Mesenchymal stem cell (in vitro differentiated cells and primary cell): ENCODE measurements around the gene UNC5B.

Source experiments
- DNase-seq: peaks from one replicate; pipeline ENCODE4 v3.0.0-alpha.2; 2013
- H2AFZ ChIP-seq: one replicate; pipeline ENCODE4 v1.6.1; 2013; ENCODE audit warnings: low read depth, mild to moderate bottlenecking, control low read depth, inconsistent platforms, low read length, moderate library complexity
- H2AK5ac ChIP-seq: 2 replicates; pipeline ENCODE4 v1.6.1; 2013; ENCODE audit warnings: low read length, moderate library complexity, mild to moderate bottlenecking, inconsistent platforms; ENCODE audit not compliant: severe bottlenecking
- H2BK120ac ChIP-seq: one replicate; pipeline ENCODE4 v1.6.1; 2013; ENCODE audit warnings: low read depth, mild to moderate bottlenecking, inconsistent platforms, low read length, moderate library complexity
- H2BK12ac ChIP-seq, 2 experiments: one replicate each; pipeline ENCODE4 v1.6.1; 2013; ENCODE audit warnings: inconsistent platforms in 2 of 2, low read length in 2 of 2, mild to moderate bottlenecking in 2 of 2, moderate library complexity in 2 of 2, control low read depth in 1 of 2
- H2BK15ac ChIP-seq: one replicate; pipeline ENCODE4 v1.6.1; 2013; ENCODE audit warnings: mild to moderate bottlenecking, low read depth, inconsistent platforms; ENCODE audit not compliant: poor library complexity, severe bottlenecking
- H2BK5ac ChIP-seq: 2 replicates; pipeline ENCODE4 v1.6.1; 2013; ENCODE audit warnings: low read depth, mild to moderate bottlenecking, low read length, control low read depth, inconsistent platforms; ENCODE audit not compliant: poor library complexity, severe bottlenecking
- H3K14ac ChIP-seq, 2 experiments: one replicate each; pipeline ENCODE4 v1.6.1; 2013; ENCODE audit warnings: inconsistent platforms in 2 of 2, low read length in 2 of 2, control low read depth in 1 of 2, mild to moderate bottlenecking in 1 of 2, moderate library complexity in 1 of 2
- H3K18ac ChIP-seq, 2 experiments: one replicate each; pipeline ENCODE4 v1.6.1; 2013; ENCODE audit warnings: inconsistent platforms in 2 of 2, low read length in 2 of 2, control low read depth in 1 of 2, low read depth in 1 of 2, mild to moderate bottlenecking in 1 of 2
- H3K23ac ChIP-seq, 2 experiments: one replicate each; pipeline ENCODE4 v1.6.1; 2013; ENCODE audit warnings: inconsistent platforms in 2 of 2, low read length in 2 of 2, mild to moderate bottlenecking in 2 of 2, moderate library complexity in 2 of 2, control low read depth in 1 of 2
- H3K27ac ChIP-seq: 2 replicates; pipeline ENCODE4 v1.5.1; 2013; ENCODE audit warnings: mild to moderate bottlenecking, moderate library complexity, low read length, control low read depth, inconsistent platforms; ENCODE audit not compliant: poor library complexity, severe bottlenecking
- H3K27me3 ChIP-seq, 2 experiments: 2 replicates each; pipeline versions ENCODE4 v1.6.1 to v1.7.0; 2013; ENCODE audit warnings: low read length in 2 of 2, mild to moderate bottlenecking in 2 of 2, moderate library complexity in 2 of 2, control low read depth in 1 of 2, inconsistent platforms in 1 of 2; ENCODE audit not compliant: control insufficient read depth in 1 of 2, insufficient read depth in 1 of 2
- H3K36me3 ChIP-seq, 2 experiments: 2 replicates each; pipeline versions ENCODE4 v1.6.1 to v1.7.0; 2013; ENCODE audit warnings: low read length in 2 of 2, control low read depth in 1 of 2, inconsistent platforms in 1 of 2, low read depth in 1 of 2, mild to moderate bottlenecking in 1 of 2; ENCODE audit not compliant: insufficient read depth in 2 of 2, control insufficient read depth in 1 of 2
- H3K4ac ChIP-seq, 2 experiments: one replicate each; pipeline ENCODE4 v1.6.1; 2013; ENCODE audit warnings: inconsistent platforms in 2 of 2, low read length in 2 of 2, mild to moderate bottlenecking in 2 of 2, moderate library complexity in 2 of 2, control low read depth in 1 of 2, low read depth in 1 of 2
- H3K4me1 ChIP-seq: 2 replicates; pipeline ENCODE4 v1.6.1; 2013; ENCODE audit warnings: low read depth, low read length, control low read depth; ENCODE audit not compliant: control insufficient read depth, insufficient read depth
- H3K4me2 ChIP-seq: 2 replicates; pipeline ENCODE4 v1.6.1; 2013; ENCODE audit warnings: low read length, mild to moderate bottlenecking, inconsistent platforms; ENCODE audit not compliant: poor library complexity, severe bottlenecking
- H3K4me3 ChIP-seq, 2 experiments: 2 replicates each; pipeline versions ENCODE4 v1.5.1 to v1.7.0; 2013; ENCODE audit warnings: low read length in 2 of 2, mild to moderate bottlenecking in 2 of 2, control low read depth in 1 of 2, low read depth in 1 of 2; ENCODE audit not compliant: insufficient read depth in 1 of 2
- H3K79me1 ChIP-seq: replicated peaks from 2 replicates; pipeline ENCODE4 v1.6.1; 2013; ENCODE audit warnings: mild to moderate bottlenecking, control low read depth, low read length, inconsistent platforms; ENCODE audit not compliant: poor library complexity, severe bottlenecking
- H3K9ac ChIP-seq: 2 replicates; pipeline ENCODE4 v1.7.0; 2013; ENCODE audit warnings: mild to moderate bottlenecking, low read length, moderate library complexity
- H3K9me3 ChIP-seq: 2 replicates; pipeline ENCODE4 v1.7.0; 2013; ENCODE audit warnings: mild to moderate bottlenecking, low read length; ENCODE audit not compliant: control insufficient read depth
- H4K8ac ChIP-seq: one replicate; pipeline ENCODE4 v1.6.1; 2013; ENCODE audit warnings: inconsistent platforms, mild to moderate bottlenecking, low read length, moderate library complexity
- H4K91ac ChIP-seq: one replicate; pipeline ENCODE4 v1.6.1; 2013; ENCODE audit warnings: mild to moderate bottlenecking, low read length, inconsistent platforms
- WGBS: methylation state at CpG from one replicate; pipeline ENCODE4 v1.1.7; 2013; ENCODE audit warnings: mixed read lengths; 5-methylcytosine and 5-hydroxymethylcytosine counted together

Gene UNC5B

DNA sequence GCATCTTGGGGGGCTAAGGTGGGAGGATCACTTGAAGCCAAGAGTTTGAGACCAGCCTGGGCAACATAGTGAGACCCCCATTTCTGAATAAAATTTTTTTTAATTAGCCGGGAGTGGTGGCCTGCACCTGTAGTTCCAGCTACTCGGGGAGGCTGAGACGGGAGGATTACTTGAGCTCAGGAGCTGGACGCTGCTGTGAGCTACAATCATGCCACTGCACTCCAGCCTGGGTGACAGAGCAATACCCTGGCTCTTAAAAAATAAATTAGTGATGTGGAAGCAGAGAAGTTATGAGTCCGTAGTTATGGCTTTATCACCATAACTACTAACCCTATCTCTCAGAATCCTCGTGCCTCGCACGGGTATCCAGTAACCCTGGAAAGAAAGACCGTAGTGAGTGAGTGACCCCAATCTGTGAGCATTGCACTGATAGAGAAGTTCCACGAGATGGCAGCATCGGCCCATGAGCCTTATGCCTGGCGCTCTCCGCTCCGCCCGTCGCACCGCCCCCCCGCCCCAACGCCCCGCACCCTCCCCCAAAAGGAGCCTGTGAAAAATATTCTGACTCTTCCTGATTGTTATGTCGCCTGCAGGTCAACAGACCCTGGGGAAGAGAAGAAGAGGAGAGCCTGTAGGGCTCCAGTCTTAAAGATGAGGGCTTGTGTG, 101.8 kb downstream of the UNC5B start:
- H3K79me1 ChIP-seq, result no peaks in the 10 kb centered on the region
- DNase-seq, result peak; percentile 46
- H4K8ac ChIP-seq, result no peak overlapping the region
- peak overlapping the region; percentile 85 for H3K9ac ChIP-seq
- WGBS, result 24% methylated on average over 9 of the region's 21 CpGs
- no peak overlapping the region for H3K14ac ChIP-seq
- H3K4ac ChIP-seq, result no peak overlapping the region
- H3K36me3 ChIP-seq, result no peaks in the 10 kb centered on the region
- no peak overlapping the region for H3K18ac ChIP-seq
- peaks cover 0 to 57% of the 10 kb centered on the region in 2 experiments for H3K27me3 ChIP-seq
- H3K27ac ChIP-seq, result no peak overlapping the region
- no peak overlapping the region for H2AFZ ChIP-seq
- H2BK5ac ChIP-seq, result no peak overlapping the region
- no peaks in the 10 kb centered on the region for H3K9me3 ChIP-seq
- H2BK12ac ChIP-seq, result no peak overlapping the region
- H3K4me2 ChIP-seq, result peak overlapping the region; percentile 35
- H3K4me3 ChIP-seq, result peak overlapping the region in 1 of 2 experiments; percentile 57
- no peak overlapping the region for H2BK120ac ChIP-seq
- H2BK15ac ChIP-seq, result no peak overlapping the region
- no peak overlapping the region for H2AK5ac ChIP-seq
- H3K23ac ChIP-seq, result no peak overlapping the region
- H3K4me1 ChIP-seq, result peaks cover 5% of the 10 kb centered on the region
- no peak overlapping the region for H4K91ac ChIP-seq

DNA sequence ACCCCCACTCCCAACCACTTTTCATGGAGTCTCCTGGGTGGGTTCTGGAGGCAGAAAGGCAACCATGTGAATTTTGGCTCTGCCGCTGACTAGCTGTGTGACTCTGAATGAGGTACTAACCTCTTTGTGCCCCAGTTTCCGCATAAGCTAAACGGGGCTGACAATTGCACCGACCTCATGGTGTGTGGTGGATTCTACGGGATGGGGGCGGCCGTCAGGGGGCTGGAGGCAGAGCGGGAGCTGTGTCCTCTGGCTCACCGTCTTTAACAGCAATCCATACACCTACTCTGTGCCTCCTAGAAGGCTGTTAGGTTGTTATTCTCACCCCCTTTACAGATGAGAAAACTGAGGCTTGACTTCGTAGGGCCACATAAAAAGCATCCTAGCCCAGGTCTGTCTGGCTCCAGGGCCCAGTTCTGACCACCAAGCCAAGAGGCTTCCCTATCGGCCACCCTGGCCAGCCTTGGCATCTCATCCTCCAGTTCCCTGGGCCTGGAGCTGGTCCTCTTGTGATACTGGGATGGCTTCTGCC, 102.4 kb downstream of the UNC5B start:
- H3K4me2 ChIP-seq, result peak overlapping the region; percentile 35
- no peak overlapping the region for H2AFZ ChIP-seq
- no peak overlapping the region for H3K4ac ChIP-seq
- peak overlapping the region in 1 of 2 experiments; percentile 57 for H3K4me3 ChIP-seq
- H3K4me1 ChIP-seq, result peaks cover 10% of the 10 kb centered on the region
- H2BK12ac ChIP-seq, result no peak overlapping the region
- no peak overlapping the region for H2BK5ac ChIP-seq
- no peak overlapping the region for H3K18ac ChIP-seq
- H4K91ac ChIP-seq, result no peak overlapping the region
- WGBS, result 44% methylated on average over 11 of the region's 11 CpGs
- H2AK5ac ChIP-seq, result no peak overlapping the region
- H3K23ac ChIP-seq, result no peak overlapping the region
- H2BK15ac ChIP-seq, result no peak overlapping the region
- no peak overlapping the region for H3K27ac ChIP-seq
- no peak for DNase-seq
- H3K36me3 ChIP-seq, result no peaks in the 10 kb centered on the region
- H3K14ac ChIP-seq, result no peak overlapping the region
- H2BK120ac ChIP-seq, result no peak overlapping the region
- peak overlapping the region; percentile 70 for H3K9ac ChIP-seq
- H3K79me1 ChIP-seq, result no peaks in the 10 kb centered on the region
- H3K9me3 ChIP-seq, result no peaks in the 10 kb centered on the region
- peaks cover 0 to 51% of the 10 kb centered on the region in 2 experiments for H3K27me3 ChIP-seq
- H4K8ac ChIP-seq, result peak overlapping the region; percentile 19

DNA sequence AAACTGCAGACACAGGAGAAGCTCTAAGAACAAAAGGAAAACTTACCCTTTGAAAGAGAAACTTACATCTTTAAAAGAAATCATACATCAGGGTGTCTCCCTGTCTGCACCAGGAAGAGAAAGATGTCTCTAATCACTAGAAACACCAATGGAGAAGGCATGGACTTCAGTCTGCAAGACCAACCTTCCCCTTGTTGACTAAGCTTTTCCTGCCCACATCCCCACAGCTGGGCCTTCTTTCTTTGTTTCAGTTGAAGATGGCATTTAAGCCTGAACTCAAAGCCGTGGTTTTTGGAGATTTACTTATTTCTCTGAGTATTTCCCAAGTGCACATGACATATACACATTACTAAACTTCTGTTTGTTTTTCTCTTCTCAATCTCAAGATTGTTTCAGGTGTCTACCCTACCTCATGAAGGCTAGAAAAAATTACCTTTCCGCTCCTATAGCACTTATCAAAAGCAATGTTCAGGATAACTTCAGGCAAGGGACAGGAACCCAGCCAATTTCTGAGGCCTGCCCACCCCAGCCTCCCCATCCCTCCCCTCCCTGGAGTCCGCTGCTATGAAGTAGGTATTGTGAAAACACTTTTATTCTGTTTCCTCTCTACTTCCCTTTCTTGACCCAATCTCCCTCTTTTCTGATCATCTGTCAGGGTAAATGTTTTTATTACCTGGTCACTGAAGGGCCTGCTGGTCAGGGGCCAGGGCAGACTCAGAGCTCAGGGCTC, 103.9 kb downstream of the UNC5B start:
- no peak overlapping the region for H3K23ac ChIP-seq
- H2AFZ ChIP-seq, result no peak overlapping the region
- peaks cover 11% of the 10 kb centered on the region for H3K4me1 ChIP-seq
- DNase-seq, result peak; percentile 16
- no peak overlapping the region for H2BK12ac ChIP-seq
- no peak overlapping the region for H3K9ac ChIP-seq
- WGBS, result 95% methylated on average over 3 of the region's 3 CpGs
- no peak overlapping the region for H3K27ac ChIP-seq
- no peak overlapping the region for H3K14ac ChIP-seq
- no peak overlapping the region for H3K4ac ChIP-seq
- H3K4me2 ChIP-seq, result no peak overlapping the region
- no peak overlapping the region for H2BK5ac ChIP-seq
- no peak overlapping the region for H4K8ac ChIP-seq
- H2BK120ac ChIP-seq, result no peak overlapping the region
- no peak overlapping the region for H3K18ac ChIP-seq
- H3K27me3 ChIP-seq, result peaks cover 0 to 45% of the 10 kb centered on the region in 2 experiments
- no peak overlapping the region for H3K4me3 ChIP-seq
- no peak overlapping the region for H2AK5ac ChIP-seq
- no peak overlapping the region for H4K91ac ChIP-seq
- no peak overlapping the region for H2BK15ac ChIP-seq
- no peaks in the 10 kb centered on the region for H3K9me3 ChIP-seq
- no peaks in the 10 kb centered on the region for H3K79me1 ChIP-seq
- no peaks in the 10 kb centered on the region for H3K36me3 ChIP-seq

DNA sequence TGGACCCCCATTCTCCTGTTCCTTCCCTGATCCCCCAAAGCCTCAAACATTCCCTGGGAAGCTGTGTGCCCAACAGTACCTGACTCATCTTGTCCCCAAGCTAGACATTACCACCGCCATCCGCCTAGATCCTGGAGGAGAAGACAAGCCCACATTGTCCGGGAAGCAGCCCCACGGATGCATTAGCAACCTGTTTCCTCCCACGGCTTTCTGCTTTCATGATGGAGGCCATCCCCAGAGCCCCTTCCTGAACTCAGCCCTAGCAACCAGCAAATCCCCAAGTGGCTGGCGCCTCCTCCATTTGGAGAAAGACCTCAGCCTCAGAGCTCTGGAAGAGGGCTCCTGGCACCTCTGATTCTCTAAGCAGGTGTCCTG, 104.4 kb downstream of the UNC5B start:
- Histone ChIP-seq H3K79me1 (no peaks in the 10 kb centered on the region), H2BK5ac (no peak overlapping the region), H3K4me1 (peaks cover 11% of the 10 kb centered on the region), H2AFZ (no peak overlapping the region), H3K14ac (no peak overlapping the region), H4K8ac (no peak overlapping the region), H2BK120ac (no peak overlapping the region), H3K4ac (no peak overlapping the region), H2AK5ac (no peak overlapping the region), H3K4me3 (no peak overlapping the region), H3K9ac (no peak overlapping the region), H2BK12ac (no peak overlapping the region), H3K27ac (no peak overlapping the region), H3K18ac (no peak overlapping the region), H3K4me2 (no peak overlapping the region), H2BK15ac (no peak overlapping the region), H3K27me3 (peaks cover 0 to 47% of the 10 kb centered on the region in 2 experiments), H4K91ac (no peak overlapping the region), H3K23ac (no peak overlapping the region), H3K9me3 (no peaks in the 10 kb centered on the region), H3K36me3 (no peaks in the 10 kb centered on the region)
- no peak for DNase-seq
- WGBS, result 84% methylated on average over 6 of the region's 6 CpGs
